ELF-1 (cell line): ENCODE measurements around the gene FIBP.

Source experiments
- DNase-seq: peaks from one replicate; pipeline ENCODE4 v3.0.0-alpha.2; 2016; ENCODE audit warnings: low read depth, low spot score

The FIBP gene

GRCh38 chr11:65871811-65872548 is 16.3 kb downstream of the FIBP start:
- peak; percentile 48 for DNase-seq

- peak; percentile 10 for DNase-seq
Observed at GRCh38 chr11:65870706-65871681, 17.3 kb downstream of the FIBP start.

- DNase-seq = no peak
Observed at GRCh38 chr11:65870307-65870658, 18.0 kb downstream of the FIBP start.

- no peak for DNase-seq
Observed at GRCh38 chr11:65869643-65870306, 18.5 kb downstream of the FIBP start.

- DNase-seq = no peak
Observed at GRCh38 chr11:65868907-65869306, 19.4 kb downstream of the FIBP start.

GRCh38 chr11:65868076-65868667 is 20.1 kb downstream of the FIBP start:
- peak; percentile 53 for DNase-seq

- DNase-seq = peak; percentile 51
Observed at GRCh38 chr11:65867284-65868071, 20.8 kb downstream of the FIBP start.

GRCh38 chr11:65866509-65867283 is 21.6 kb downstream of the FIBP start:
- DNase-seq = no peak

- no peak for DNase-seq
Observed at GRCh38 chr11:65865550-65866172, 22.6 kb downstream of the FIBP start.

GRCh38 chr11:65864706-65865471 is 23.4 kb downstream of the FIBP start:
- DNase-seq = no peak

- no peak for DNase-seq
Observed at GRCh38 chr11:65863889-65864705, 24.2 kb downstream of the FIBP start.

- DNase-seq = no peak
Observed at GRCh38 chr11:65862941-65863888, 25.1 kb downstream of the FIBP start.

- DNase-seq = no peak
Observed at GRCh38 chr11:65862191-65862735, 26.0 kb downstream of the FIBP start.

- no peak for DNase-seq
Observed at GRCh38 chr11:65861533-65862183, 26.6 kb downstream of the FIBP start.

GRCh38 chr11:65861165-65861505 is 27.1 kb downstream of the FIBP start:
- DNase-seq = no peak
